Measurements from ENCODE around the gene PXYLP1. TPM values are rescaled to one million over a fixed set of nuclear protein-coding genes. Genes with fewer than 3 reads are reported as not detected.

The PXYLP1 gene
- total and polyA plus RNA-seq, 2 donors: 41.5 to 49.0 TPM

DNA sequence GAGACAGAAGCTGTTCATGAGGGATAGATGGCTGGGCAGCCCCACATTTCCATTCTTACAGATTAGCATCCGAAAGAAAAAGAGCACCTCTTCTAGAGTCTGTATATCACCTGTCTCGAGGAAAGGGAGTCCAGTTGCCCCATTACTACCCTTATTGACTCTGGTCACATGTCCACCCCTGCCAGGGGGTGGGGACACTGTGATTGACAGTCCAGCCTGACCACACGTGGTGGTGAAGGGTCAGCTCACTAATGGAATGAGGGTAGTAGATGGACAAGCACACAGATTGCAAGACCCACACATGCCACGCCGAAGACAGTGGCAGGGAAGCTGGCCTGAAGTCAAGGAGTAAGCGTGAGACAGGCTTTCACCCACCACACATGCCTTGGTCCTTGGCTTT lies 45.8 kb downstream of the PXYLP1 start:
- Histone ChIP-seq H3K36me3 (ENCODE audit: control insufficient read depth in 2 of 2, insufficient read depth in 2 of 2, low read length in 1 of 2) (peaks cover 49 to 51% of the 10 kb centered on the region in 2 donors), H3K9me3 (ENCODE audit: control insufficient read depth in 2 of 2, insufficient read depth in 1 of 2, low read length in 1 of 2) (peaks cover 0 to 3% of the 10 kb centered on the region in 2 donors), H3K4me3 (ENCODE audit: low read length in 2 of 2) (no peak overlapping the region), H3K27ac (ENCODE audit: low read depth in 1 of 2, low read length in 1 of 2) (no peak overlapping the region), H3K27me3 (ENCODE audit: control insufficient read depth in 2 of 2, insufficient read depth in 1 of 2, low read length in 1 of 2) (no peaks in the 10 kb centered on the region), H3K4me1 (ENCODE audit: control insufficient read depth in 2 of 2, insufficient read depth in 2 of 2, low read length in 2 of 2) (peaks cover 0 to 15% of the 10 kb centered on the region in 2 donors)
- 82% methylated on average over 6 of the region's 6 CpGs for WGBS
- no peak for DNase-seq (ENCODE audit: low read depth in 6 of 9, low spot score in 9 of 9)

DNA sequence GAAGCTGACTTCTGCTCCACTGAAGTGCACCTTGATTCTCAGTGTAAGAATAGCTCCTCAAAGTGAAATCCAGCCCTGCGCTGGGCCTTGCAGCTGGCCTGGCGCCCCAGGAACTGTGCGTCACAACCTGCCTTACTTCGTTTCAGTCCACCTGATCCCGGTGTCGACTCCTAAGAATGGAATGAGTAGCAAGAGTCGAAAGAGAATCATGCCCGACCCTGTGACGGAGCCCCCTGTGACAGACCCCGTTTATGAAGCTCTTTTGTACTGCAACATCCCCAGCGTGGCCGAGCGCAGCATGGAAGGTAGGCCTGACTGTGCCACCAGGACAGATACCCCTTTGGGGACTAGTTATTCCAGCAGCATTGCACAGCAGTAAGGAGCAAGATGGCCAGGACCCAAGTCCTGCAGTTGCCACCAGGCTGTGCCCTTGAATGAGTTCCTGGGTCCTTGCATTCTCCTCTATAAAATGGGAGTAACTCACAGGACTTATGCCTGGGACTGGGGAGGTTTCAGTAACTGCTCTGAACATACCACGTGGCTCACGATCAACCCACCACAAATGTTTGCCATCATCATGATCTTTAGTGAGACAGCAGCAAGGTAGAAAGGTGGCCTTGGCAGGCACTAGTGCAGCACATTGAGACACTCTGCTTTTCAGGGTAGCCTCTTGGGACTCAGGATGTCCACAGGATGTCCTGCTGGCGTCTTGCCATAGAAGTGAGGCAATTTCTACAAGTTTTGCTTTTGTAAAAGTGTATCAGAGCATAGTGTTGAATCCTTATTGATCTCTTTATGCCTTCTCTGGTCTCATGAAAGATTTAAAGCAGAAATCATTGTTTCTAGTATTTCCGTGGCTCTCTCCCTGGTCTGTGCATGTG lies 46.8 kb downstream of the PXYLP1 start:
- H3K4me1 ChIP-seq (ENCODE audit: control insufficient read depth in 2 of 2, insufficient read depth in 2 of 2, low read length in 2 of 2): peaks cover 0 to 13% of the 10 kb centered on the region in 2 donors
- WGBS: 92% methylated on average over 17 of the region's 17 CpGs
- DNase-seq (ENCODE audit: low read depth in 6 of 9, low spot score in 9 of 9): no peak
- no peaks in the 10 kb centered on the region for H3K27me3 ChIP-seq (ENCODE audit: control insufficient read depth in 2 of 2, insufficient read depth in 1 of 2, low read length in 1 of 2)
- no peak overlapping the region for H3K4me3 ChIP-seq (ENCODE audit: low read length in 2 of 2)
- H3K9me3 ChIP-seq (ENCODE audit: control insufficient read depth in 2 of 2, insufficient read depth in 1 of 2, low read length in 1 of 2): peaks cover 0 to 3% of the 10 kb centered on the region in 2 donors
- peaks cover 51 to 55% of the 10 kb centered on the region in 2 donors for H3K36me3 ChIP-seq (ENCODE audit: control insufficient read depth in 2 of 2, insufficient read depth in 2 of 2, low read length in 1 of 2)
- H3K27ac ChIP-seq (ENCODE audit: low read depth in 1 of 2, low read length in 1 of 2): no peak overlapping the region

DNA sequence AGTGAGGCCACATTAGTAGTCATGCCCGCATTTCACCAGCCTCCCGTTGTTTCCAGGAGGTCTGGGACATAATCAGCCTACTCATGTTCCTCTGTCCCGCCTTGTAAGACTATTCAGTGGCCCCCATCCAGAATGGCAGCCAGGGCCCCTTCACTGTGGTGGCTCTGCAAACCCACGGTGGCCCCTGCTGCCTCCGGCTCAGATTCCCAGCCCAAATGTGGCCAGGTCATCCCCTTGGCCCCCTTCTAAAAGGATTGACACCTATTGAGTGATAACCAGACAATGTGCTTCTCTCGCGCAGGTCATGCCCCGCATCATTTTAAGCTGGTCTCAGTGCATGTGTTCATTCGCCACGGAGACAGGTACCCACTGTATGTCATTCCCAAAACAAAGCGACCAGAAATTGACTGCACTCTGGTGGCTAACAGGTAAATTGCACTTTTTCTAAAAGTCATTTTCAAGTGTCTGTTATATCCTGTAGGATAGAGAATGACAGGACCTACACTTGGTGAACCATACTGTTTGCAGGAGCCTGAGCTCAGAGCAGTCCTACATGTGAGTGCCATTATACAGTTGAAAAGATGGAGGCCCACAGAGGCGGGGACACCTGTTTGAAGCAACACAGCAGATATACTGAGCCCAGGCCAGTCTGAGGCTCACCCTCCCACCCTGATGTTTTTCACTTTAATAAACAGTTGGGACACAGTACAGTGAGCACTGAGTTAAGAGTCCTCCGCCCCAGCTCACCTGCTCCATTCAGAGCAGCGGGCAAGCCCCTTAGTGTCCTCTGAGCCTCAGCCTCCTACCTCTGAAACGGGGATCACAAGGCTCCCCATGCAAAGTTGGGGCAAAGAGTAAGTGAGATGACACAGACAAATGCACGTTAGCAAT lies 47.7 kb downstream of the PXYLP1 start:
- Histone ChIP-seq H3K27me3 (ENCODE audit: control insufficient read depth in 2 of 2, insufficient read depth in 1 of 2, low read length in 1 of 2) (no peaks in the 10 kb centered on the region), H3K4me1 (ENCODE audit: control insufficient read depth in 2 of 2, insufficient read depth in 2 of 2, low read length in 2 of 2) (peaks cover 0 to 13% of the 10 kb centered on the region in 2 donors), H3K9me3 (ENCODE audit: control insufficient read depth in 2 of 2, insufficient read depth in 1 of 2, low read length in 1 of 2) (peaks cover 0 to 3% of the 10 kb centered on the region in 2 donors), H3K36me3 (ENCODE audit: control insufficient read depth in 2 of 2, insufficient read depth in 2 of 2, low read length in 1 of 2) (peaks cover 47 to 51% of the 10 kb centered on the region in 2 donors), H3K27ac (ENCODE audit: low read depth in 1 of 2, low read length in 1 of 2) (no peak overlapping the region), H3K4me3 (ENCODE audit: low read length in 2 of 2) (no peak overlapping the region)
- DNase-seq (ENCODE audit: low read depth in 6 of 9, low spot score in 9 of 9): peak in 3 of 9 donors; percentile 44 to 71 (median 54)
- WGBS: 81% methylated on average over 16 of the region's 16 CpGs

- Histone ChIP-seq H3K27me3 (ENCODE audit: control insufficient read depth in 2 of 2, insufficient read depth in 1 of 2, low read length in 1 of 2) (no peaks in the 10 kb centered on the region), H3K9me3 (ENCODE audit: control insufficient read depth in 2 of 2, insufficient read depth in 1 of 2, low read length in 1 of 2) (peaks cover 0 to 3% of the 10 kb centered on the region in 2 donors), H3K4me3 (ENCODE audit: low read length in 2 of 2) (no peak overlapping the region), H3K36me3 (ENCODE audit: control insufficient read depth in 2 of 2, insufficient read depth in 2 of 2, low read length in 1 of 2) (peaks cover 46 to 54% of the 10 kb centered on the region in 2 donors), H3K27ac (ENCODE audit: low read depth in 1 of 2, low read length in 1 of 2) (no peak overlapping the region), H3K4me1 (ENCODE audit: control insufficient read depth in 2 of 2, insufficient read depth in 2 of 2, low read length in 2 of 2) (peaks cover 0 to 5% of the 10 kb centered on the region in 2 donors)
- DNase-seq (ENCODE audit: low read depth in 6 of 9, low spot score in 9 of 9): no peak
- 98% methylated on average over 5 of the region's 5 CpGs for WGBS
Observed at GRCh38 chr3:141280086-141280485, 48.5 kb downstream of the PXYLP1 start.

- no peak for DNase-seq (ENCODE audit: low read depth in 6 of 9, low spot score in 9 of 9)
- peaks cover 50 to 56% of the 10 kb centered on the region in 2 donors for H3K36me3 ChIP-seq (ENCODE audit: control insufficient read depth in 2 of 2, insufficient read depth in 2 of 2, low read length in 1 of 2)
- no peaks in the 10 kb centered on the region for H3K27me3 ChIP-seq (ENCODE audit: control insufficient read depth in 2 of 2, insufficient read depth in 1 of 2, low read length in 1 of 2)
- WGBS: over 99% methylated on average over 4 of the region's 4 CpGs
- peaks cover 0 to 4% of the 10 kb centered on the region in 2 donors for H3K4me1 ChIP-seq (ENCODE audit: control insufficient read depth in 2 of 2, insufficient read depth in 2 of 2, low read length in 2 of 2)
- no peak overlapping the region for H3K27ac ChIP-seq (ENCODE audit: low read depth in 1 of 2, low read length in 1 of 2)
- H3K4me3 ChIP-seq (ENCODE audit: low read length in 2 of 2): no peak overlapping the region
- peaks cover 0 to 3% of the 10 kb centered on the region in 2 donors for H3K9me3 ChIP-seq (ENCODE audit: control insufficient read depth in 2 of 2, insufficient read depth in 1 of 2, low read length in 1 of 2)
Observed at GRCh38 chr3:141280690-141281089, 49.1 kb downstream of the PXYLP1 start.

DNA sequence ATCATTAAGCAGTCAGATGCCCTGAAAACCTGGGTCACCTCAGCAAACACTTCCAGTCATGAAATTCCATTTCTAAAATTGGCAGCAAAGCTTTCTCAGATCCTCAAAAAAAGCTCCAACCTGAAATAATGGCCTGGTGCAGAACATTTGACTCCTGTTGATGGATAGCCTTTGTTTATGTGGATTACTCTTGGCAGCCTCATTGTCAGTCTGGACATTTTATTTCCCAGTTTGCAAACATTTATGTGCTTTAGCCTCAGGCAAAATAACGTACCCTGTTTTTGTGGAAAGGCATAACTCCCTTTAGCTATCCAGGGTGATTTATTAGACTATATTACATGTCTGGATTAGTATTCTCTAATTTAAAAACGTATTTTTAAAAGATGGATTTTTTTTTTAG lies 53.9 kb downstream of the PXYLP1 start:
- peaks cover 67 to 72% of the 10 kb centered on the region in 2 donors for H3K36me3 ChIP-seq (ENCODE audit: control insufficient read depth in 2 of 2, insufficient read depth in 2 of 2, low read length in 1 of 2)
- H3K9me3 ChIP-seq (ENCODE audit: control insufficient read depth in 2 of 2, insufficient read depth in 1 of 2, low read length in 1 of 2): peaks cover 0 to 3% of the 10 kb centered on the region in 2 donors
- WGBS: 97% methylated on average over 2 of the region's 2 CpGs
- H3K4me1 ChIP-seq (ENCODE audit: control insufficient read depth in 2 of 2, insufficient read depth in 2 of 2, low read length in 2 of 2): no peaks in the 10 kb centered on the region
- DNase-seq (ENCODE audit: low read depth in 6 of 9, low spot score in 9 of 9): no peak
- H3K4me3 ChIP-seq (ENCODE audit: low read length in 2 of 2): no peak overlapping the region
- H3K27me3 ChIP-seq (ENCODE audit: control insufficient read depth in 2 of 2, insufficient read depth in 1 of 2, low read length in 1 of 2): no peaks in the 10 kb centered on the region
- H3K27ac ChIP-seq (ENCODE audit: low read depth in 1 of 2, low read length in 1 of 2): no peak overlapping the region

DNA sequence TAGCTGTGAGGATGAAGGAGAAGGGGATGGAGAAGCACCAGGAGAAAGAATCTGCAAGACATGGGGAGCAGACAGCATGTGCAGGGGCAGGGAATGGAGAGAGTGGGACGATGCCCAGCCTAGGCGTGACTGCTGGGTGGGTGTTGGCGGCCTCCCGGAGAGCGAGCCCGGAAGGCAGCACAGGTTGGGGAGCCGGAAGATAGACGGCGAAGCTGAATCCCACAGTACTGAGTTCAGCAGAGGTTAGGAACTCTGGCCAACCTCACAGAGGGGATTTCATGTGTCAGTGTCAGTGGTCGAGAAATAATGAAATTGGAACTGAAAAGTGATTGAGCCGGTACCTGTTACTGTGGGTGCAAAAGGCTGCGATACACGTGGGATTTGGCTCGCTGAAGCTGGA lies 55.2 kb downstream of the PXYLP1 start:
- no peaks in the 10 kb centered on the region for H3K27me3 ChIP-seq (ENCODE audit: control insufficient read depth in 2 of 2, insufficient read depth in 1 of 2, low read length in 1 of 2)
- WGBS: 96% methylated on average over 14 of the region's 14 CpGs
- DNase-seq (ENCODE audit: low read depth in 6 of 9, low spot score in 9 of 9): no peak
- H3K27ac ChIP-seq (ENCODE audit: low read depth in 1 of 2, low read length in 1 of 2): no peak overlapping the region
- no peak overlapping the region for H3K4me3 ChIP-seq (ENCODE audit: low read length in 2 of 2)
- H3K36me3 ChIP-seq (ENCODE audit: control insufficient read depth in 2 of 2, insufficient read depth in 2 of 2, low read length in 1 of 2): peaks cover 67 to 68% of the 10 kb centered on the region in 2 donors
- H3K4me1 ChIP-seq (ENCODE audit: control insufficient read depth in 2 of 2, insufficient read depth in 2 of 2, low read length in 2 of 2): no peaks in the 10 kb centered on the region
- H3K9me3 ChIP-seq (ENCODE audit: control insufficient read depth in 2 of 2, insufficient read depth in 1 of 2, low read length in 1 of 2): no peaks in the 10 kb centered on the region

- H3K9me3 ChIP-seq (ENCODE audit: control insufficient read depth in 2 of 2, insufficient read depth in 1 of 2, low read length in 1 of 2): no peaks in the 10 kb centered on the region
- peaks cover 68 to 69% of the 10 kb centered on the region in 2 donors for H3K36me3 ChIP-seq (ENCODE audit: control insufficient read depth in 2 of 2, insufficient read depth in 2 of 2, low read length in 1 of 2)
- H3K4me1 ChIP-seq (ENCODE audit: control insufficient read depth in 2 of 2, insufficient read depth in 2 of 2, low read length in 2 of 2): no peaks in the 10 kb centered on the region
- no peak for DNase-seq (ENCODE audit: low read depth in 6 of 9, low spot score in 9 of 9)
- no peak overlapping the region for H3K4me3 ChIP-seq (ENCODE audit: low read length in 2 of 2)
- H3K27me3 ChIP-seq (ENCODE audit: control insufficient read depth in 2 of 2, insufficient read depth in 1 of 2, low read length in 1 of 2): no peaks in the 10 kb centered on the region
- WGBS: 97% methylated on average over 9 of the region's 9 CpGs
- H3K27ac ChIP-seq (ENCODE audit: low read depth in 1 of 2, low read length in 1 of 2): no peak overlapping the region
Observed at GRCh38 chr3:141287326-141287725, 55.7 kb downstream of the PXYLP1 start.

All from thymus (tissue), 11 donors.